OCI-M2 (cell line): Measurements from ENCODE around the gene DAZL.

Source experiments
- DNase-seq: peaks from one replicate; lab custom pipeline; 2025; ENCODE audit not compliant: unreplicated experiment; lab: John Stamatoyannopoulos, UW

Gene DAZL

GRCh38 chr3:16546186-16547010 is 58.8 kb downstream of the DAZL start:
- DNase-seq = no peak

DNA sequence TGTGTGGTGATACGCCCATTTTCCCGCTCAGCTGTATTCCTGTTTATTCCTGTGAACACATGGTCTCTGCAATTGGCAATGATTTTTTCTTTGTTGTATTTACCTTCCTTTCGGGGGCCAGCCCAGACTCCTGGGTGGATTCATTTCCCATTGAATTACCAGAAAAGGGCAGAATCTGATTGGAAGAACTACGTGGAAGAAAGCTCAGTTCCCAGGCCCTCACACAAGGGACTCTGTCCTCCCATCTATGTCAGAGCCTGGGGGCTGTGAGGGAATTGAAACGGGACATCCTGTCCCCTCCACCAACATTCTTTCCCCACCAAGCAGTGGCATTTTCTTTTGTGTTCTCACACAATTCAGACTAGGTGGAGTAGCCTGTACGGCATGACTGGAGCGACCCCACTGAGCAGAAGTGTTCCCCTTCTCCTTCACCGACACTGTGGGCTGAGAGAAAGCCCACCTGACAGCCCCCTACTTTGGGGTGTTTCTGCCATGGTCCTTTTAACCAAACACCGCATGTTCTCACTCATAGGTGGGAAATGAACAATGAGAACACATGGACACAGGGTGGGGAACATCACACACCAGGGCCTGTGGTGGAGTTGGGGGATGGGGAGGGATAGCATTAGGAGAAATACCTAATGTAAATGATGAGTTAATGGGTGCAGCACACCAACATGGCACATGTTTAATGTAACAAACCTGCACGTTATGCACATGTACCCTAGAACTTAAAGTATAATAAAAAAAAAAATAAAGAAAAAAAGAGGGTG is 59.6 kb downstream of the DAZL start:
- DNase-seq = no peak

DNA sequence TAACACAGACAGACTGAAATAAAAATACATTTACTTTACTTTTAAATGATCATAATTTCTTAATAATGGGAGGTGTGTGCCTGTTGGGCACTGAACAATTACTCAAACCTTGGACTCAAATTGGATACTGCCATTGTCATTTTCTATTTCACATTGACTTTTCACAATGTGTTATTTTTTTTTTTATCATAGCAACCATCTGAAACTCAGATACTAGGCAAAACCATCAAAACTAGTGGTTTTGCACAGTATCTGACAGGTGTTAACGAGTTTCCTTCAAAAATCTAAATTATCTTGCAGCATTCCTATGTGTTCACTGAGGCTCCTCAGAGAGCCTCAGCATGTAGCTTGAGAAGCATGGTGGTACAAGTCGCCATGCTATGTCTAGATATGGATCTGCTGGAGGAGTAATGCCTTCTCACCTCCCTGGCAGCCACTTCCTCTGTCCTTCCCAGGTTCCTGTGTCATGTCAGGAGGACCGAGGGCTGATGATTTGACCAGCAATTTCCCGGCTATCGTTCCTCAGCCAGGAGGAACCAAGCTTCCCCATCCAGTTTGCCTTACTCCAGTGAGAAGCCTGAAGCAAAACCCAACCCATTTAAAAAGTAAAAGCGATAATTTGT is 61.9 kb downstream of the DAZL start:
- DNase-seq = no peak

- DNase-seq = no peak
These were observed 66.7 kb downstream of the DAZL start for GRCh38 chr3:16538507-16538906.

- no peak for DNase-seq
These were observed 68.2 kb downstream of the DAZL start for GRCh38 chr3:16536996-16537395.
